Uterus (tissue), 2 donors: ENCODE measurements around the gene KNOP1.

Experiments used
- POLR2A ChIP-seq, 2 donors: fragments of 450-650 bp; IDR thresholded peaks; one replicate each; pipeline ENCODE4 v1.6.1; 2016; ENCODE audit warnings: antibody characterized with exemption in 2 of 2, mild to moderate bottlenecking in 1 of 2, moderate library complexity in 1 of 2
- TF ChIP-seq, protein P1 (sequence below), 4 experiments: fragments of 200-600 bp in 2 of 4; fragments of 450-650 bp in 2 of 4; sonication (generic) in 2 of 4; IDR thresholded peaks; one replicate each; pipeline ENCODE4 v1.5.1; 2016 to 2019; ENCODE audit warnings: antibody characterized with exemption in 4 of 4, mild to moderate bottlenecking in 2 of 4, moderate library complexity in 1 of 4

GRCh38 chr16:19716183-19716582 lies 1.8 kb downstream of the KNOP1 start:
- no peak for TF ChIP-seq POLR2A (IDR thresholded peaks at IDR 0.05)
- TF ChIP-seq, protein P1, sequence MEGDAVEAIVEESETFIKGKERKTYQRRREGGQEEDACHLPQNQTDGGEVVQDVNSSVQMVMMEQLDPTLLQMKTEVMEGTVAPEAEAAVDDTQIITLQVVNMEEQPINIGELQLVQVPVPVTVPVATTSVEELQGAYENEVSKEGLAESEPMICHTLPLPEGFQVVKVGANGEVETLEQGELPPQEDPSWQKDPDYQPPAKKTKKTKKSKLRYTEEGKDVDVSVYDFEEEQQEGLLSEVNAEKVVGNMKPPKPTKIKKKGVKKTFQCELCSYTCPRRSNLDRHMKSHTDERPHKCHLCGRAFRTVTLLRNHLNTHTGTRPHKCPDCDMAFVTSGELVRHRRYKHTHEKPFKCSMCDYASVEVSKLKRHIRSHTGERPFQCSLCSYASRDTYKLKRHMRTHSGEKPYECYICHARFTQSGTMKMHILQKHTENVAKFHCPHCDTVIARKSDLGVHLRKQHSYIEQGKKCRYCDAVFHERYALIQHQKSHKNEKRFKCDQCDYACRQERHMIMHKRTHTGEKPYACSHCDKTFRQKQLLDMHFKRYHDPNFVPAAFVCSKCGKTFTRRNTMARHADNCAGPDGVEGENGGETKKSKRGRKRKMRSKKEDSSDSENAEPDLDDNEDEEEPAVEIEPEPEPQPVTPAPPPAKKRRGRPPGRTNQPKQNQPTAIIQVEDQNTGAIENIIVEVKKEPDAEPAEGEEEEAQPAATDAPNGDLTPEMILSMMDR (IDR thresholded peaks at IDR 0.05) = no peak
